Adrenal gland (tissue), 12 donors: ENCODE data around the gene NECTIN3. TPM values are rescaled to one million over a fixed set of nuclear protein-coding genes. Genes with fewer than 3 reads are reported as not detected.

Experiments used
- DNase-seq, 7 donors: peaks; one replicate each; pipeline ENCODE4 v3.0.0-alpha.2; 2019 to 2020
- H3K27ac ChIP-seq, 5 donors: fragments of 200-600 bp; sonication (generic) in 4 of 5; 1 replicate in 3 of 5; 2 replicates in 2 of 5; pipeline versions ENCODE4 v1.5.1 to v1.8.0; 2016 to 2020; ENCODE audit warnings: mild to moderate bottlenecking in 1 of 5
- H3K27me3 ChIP-seq: fragments of 200-600 bp; 2 replicates; pipeline ENCODE4 v1.8.0; 2021
- H3K36me3 ChIP-seq, 2 donors: fragments of 200-600 bp; replicated peaks in 1 of 2; 1 replicate in 1 of 2; 2 replicates in 1 of 2; pipeline versions ENCODE4 v1.5.1 to v1.8.0; 2018 to 2022
- H3K4me1 ChIP-seq, 2 donors: fragments of 200-600 bp; replicated peaks in 1 of 2; 1 replicate in 1 of 2; 2 replicates in 1 of 2; pipeline versions ENCODE4 v1.5.1 to v1.8.0; 2018 to 2021
- H3K4me3 ChIP-seq, 4 donors: fragments of 200-600 bp; sonication (generic) in 3 of 4; one replicate each; pipeline ENCODE4 v1.5.1; 2016 to 2018
- H3K9me3 ChIP-seq, 3 donors: fragments of 200-600 bp; sonication (generic) in 1 of 3; replicated peaks in 1 of 3; 1 replicate in 2 of 3; 2 replicates in 1 of 3; pipeline versions ENCODE4 v1.5.1 to v1.8.0; 2016 to 2021
- CTCF ChIP-seq, 6 experiments: fragments of 450-650 bp in 4 of 6; fragments of 200-600 bp in 2 of 6; sonication (generic) in 1 of 6; IDR thresholded peaks; 1 replicate in 5 of 6; 2 replicates in 1 of 6; pipeline versions ENCODE4 v1.5.1 to v1.8.0; 2016 to 2021; ENCODE audit warnings: antibody characterized with exemption in 6 of 6, mild to moderate bottlenecking in 2 of 6, moderate library complexity in 1 of 6
- POLR2A ChIP-seq, 2 donors: fragments of 450-650 bp; IDR thresholded peaks; one replicate each; pipeline ENCODE4 v1.6.1; 2017; ENCODE audit warnings: antibody characterized with exemption in 2 of 2, mild to moderate bottlenecking in 2 of 2, moderate library complexity in 1 of 2
- WGBS, 4 donors: extraction: QIAGEN DNeasy Blood & Tissue Kit in 2 of 4; methylation state at CpG; one replicate each; pipeline versions ENCODE4 v1.1.5 to v1.1.7; 2013 to 2017; 5-methylcytosine and 5-hydroxymethylcytosine counted together
- intact Hi-C, 2 donors: fragments of 100-400 bp; cut with DNase I; formaldehyde crosslinking; loops; one replicate each; pipeline versions ENCODE4 v1.14.1 to v1.15.0; 2022 to 2023
- polyA plus RNA-seq, 3 donors: library from polyadenylated mRNA; stranded (reverse); fragments of 200-250 nt in 2 of 3; fragments of 350-450 nt in 1 of 3; fragmentation: Illumina TruSeq in 1 of 3; extraction: RNeasy Lipid Tissue Mini Kit (QIAGEN cat#74804) in 1 of 3; gene quantifications; one replicate each; pipeline ENCODE4 v1.2.3, GENCODE V29; 2013 to 2014
- total RNA-seq, 9 donors: library from RNA; depleted of rRNA in 4 of 9; stranded (reverse); fragments of >200 nt in 4 of 9; fragments of 120-200 nt in 1 of 9; fragmentation: NEBNext Ultra II Directional in 1 of 9; extraction: Animal tissue kit (Norgen Biotek cat#: 25700) in 1 of 9; gene quantifications; one replicate each; pipeline versions ENCODE4 v1.1.0 to v1.2.4, GENCODE V29; 2013 to 2023
- donor health status: healthy with polysubstance abuse.
- donor health status: Bipolar disorder and iron deficiency.
- donor health status: DM: yes; HTN: yes; CAD: no.
- donor health status: DM: no; HTN: no; CAD: no.
- donor health status: DM: no; HTN: no; CAD: no.
- donor health status: DM: yes; HTN: yes; CAD: no.

NECTIN3 gene
- total and polyA plus RNA-seq, 12 donors = 1.3 to 31.5 (median 15.2) TPM

GRCh38 chr3:111040959-111041358, 30.7 kb upstream of the NECTIN3 start:
- WGBS, 4 donors = 83 to 100% (median 91%) methylated on average over 2 of the region's 2 CpGs
- no peaks in the 10 kb centered on the region for H3K36me3 ChIP-seq
- no peaks in the 10 kb centered on the region for H3K4me1 ChIP-seq
- no peaks in the 10 kb centered on the region for H3K27me3 ChIP-seq
- TF ChIP-seq POLR2A (IDR thresholded peaks at IDR 0.05) (no peak), CTCF (IDR thresholded peaks at IDR 0.05) (no peak)
- intact Hi-C loops = no loop called here
- no peak overlapping the region for H3K4me3 ChIP-seq
- H3K9me3 ChIP-seq = no peaks in the 10 kb centered on the region
- no peak for DNase-seq
- H3K27ac ChIP-seq = no peak overlapping the region

- no peak for DNase-seq
- Histone ChIP-seq H3K36me3 (no peaks in the 10 kb centered on the region), H3K27me3 (no peaks in the 10 kb centered on the region), H3K4me1 (no peaks in the 10 kb centered on the region), H3K4me3 (no peak overlapping the region), H3K27ac (no peak overlapping the region), H3K9me3 (no peaks in the 10 kb centered on the region)
- WGBS, 4 donors = 84 to 88% (median 86%) methylated on average over 6 of the region's 6 CpGs
- intact Hi-C loops = no loop called here
- no peak for TF ChIP-seq CTCF (IDR thresholded peaks at IDR 0.05)
- no peak for TF ChIP-seq POLR2A (IDR thresholded peaks at IDR 0.05)
Measured at GRCh38 chr3:111045564-111045963, 26.1 kb upstream of the NECTIN3 start.

- Histone ChIP-seq H3K36me3 (no peaks in the 10 kb centered on the region), H3K27ac (no peak overlapping the region)
- no peak for TF ChIP-seq CTCF (IDR thresholded peaks at IDR 0.05)
- no peak for TF ChIP-seq POLR2A (IDR thresholded peaks at IDR 0.05)
Measured at GRCh38 chr3:111047042-111047441, 24.6 kb upstream of the NECTIN3 start.

GRCh38 chr3:111047812-111048435, 23.7 kb upstream of the NECTIN3 start:
- Histone ChIP-seq H3K27me3 (no peaks in the 10 kb centered on the region), H3K9me3 (no peaks in the 10 kb centered on the region), H3K27ac (no peak overlapping the region), H3K36me3 (no peaks in the 10 kb centered on the region), H3K4me3 (no peak overlapping the region), H3K4me1 (no peaks in the 10 kb centered on the region)
- intact Hi-C loops = no loop called here
- DNase-seq = no peak
- 80 to 92% (median 86%) methylated on average over 1 of the region's 1 CpG for WGBS, 4 donors
- TF ChIP-seq POLR2A (IDR thresholded peaks at IDR 0.05) (no peak), CTCF (IDR thresholded peaks at IDR 0.05) (no peak)

More at GRCh38 chr3:111047042-111047441, 24.6 kb upstream of the NECTIN3 start:
- H3K27me3 ChIP-seq = no peaks in the 10 kb centered on the region
- no peak for DNase-seq
- H3K4me1 ChIP-seq = no peaks in the 10 kb centered on the region
- no peaks in the 10 kb centered on the region for H3K9me3 ChIP-seq
- H3K4me3 ChIP-seq = no peak overlapping the region
- intact Hi-C loops = no loop called here
